ENCODE measurements around the gene DMRTC1B. TPM values are rescaled to one million over a fixed set of nuclear protein-coding genes. Genes with fewer than 3 reads are reported as not detected.
"Not testable (repeated sequence)": the region's sequence is repeated elsewhere in the genome, so short reads cannot be mapped to it uniquely, and the experiment has no call there.

Gene DMRTC1B
- total RNA-seq, 1 experiment from 2014 or later: not detected

DNA sequence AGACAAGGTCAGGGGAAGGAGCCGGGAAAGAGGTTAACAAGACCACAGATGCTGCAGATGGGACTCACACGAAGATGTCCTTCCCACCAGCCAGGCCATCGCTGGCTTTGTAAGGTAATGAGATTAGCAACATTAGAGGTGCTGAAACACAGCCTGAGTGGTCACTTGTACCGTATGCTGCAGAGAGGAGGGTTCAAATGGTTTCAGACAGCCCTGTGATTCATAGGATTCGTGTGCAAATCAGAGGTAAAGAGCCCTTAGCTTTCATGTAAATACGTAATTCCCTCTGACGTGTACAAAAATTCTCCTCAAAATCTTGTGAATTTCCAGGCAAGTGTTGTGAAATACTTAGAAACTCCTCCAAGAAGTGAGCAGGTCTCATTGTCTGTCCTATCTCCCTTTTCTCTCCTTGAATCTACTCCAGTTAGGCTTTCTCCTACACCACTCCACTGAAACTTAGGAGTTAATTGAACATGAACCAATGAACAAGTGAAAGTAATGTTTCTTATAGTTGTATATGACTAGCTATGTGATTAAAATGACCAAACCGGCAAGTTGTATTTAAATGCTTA lies 6.8 kb downstream of the DMRTC1B start:
- H3K79me2 ChIP-seq (ENCODE audit: insufficient read depth, low read length); H3K27me3 ChIP-seq (ENCODE audit: insufficient read depth, low read length); H3K18ac ChIP-seq (ENCODE audit: insufficient read length, low read depth, low read length); H3K56ac ChIP-seq (ENCODE audit: insufficient read length, low read depth, low read length); H2BK15ac ChIP-seq (ENCODE audit: low read depth, low read length); H3K27ac Mint-ChIP-seq; H3K4me1 ChIP-seq (ENCODE audit: insufficient read depth, low read length); H3K79me1 ChIP-seq (ENCODE audit: insufficient read depth, low read depth, low read length, poor library complexity, severe bottlenecking); H3K9me3 Mint-ChIP-seq; H2AK5ac ChIP-seq (ENCODE audit: insufficient read length, low read length); H3K9ac ChIP-seq (ENCODE audit: extremely low read depth, insufficient read length, low read length); H3K4ac ChIP-seq (ENCODE audit: low read depth, low read length); H4K91ac ChIP-seq (ENCODE audit: insufficient read length, low read depth, low read length); H3K27ac ChIP-seq (ENCODE audit: insufficient read length, low read depth, low read length); H4K5ac ChIP-seq (ENCODE audit: insufficient read length, low read depth, low read length); H3K23me2 ChIP-seq (ENCODE audit: insufficient read length, low read depth, low read length, poor library complexity, severe bottlenecking); H2BK12ac ChIP-seq (ENCODE audit: insufficient read length, low read depth, low read length); H3K4me1 Mint-ChIP-seq; H3K4me3 Mint-ChIP-seq; H3K4me2 ChIP-seq (ENCODE audit: insufficient read depth, insufficient read length, low read length); H2AFZ ChIP-seq (ENCODE audit: low read length); H3K23ac ChIP-seq (ENCODE audit: insufficient read length, low read depth, low read length); H2BK5ac ChIP-seq (ENCODE audit: insufficient read length, low read length); H4K20me1 ChIP-seq (ENCODE audit: control insufficient read depth, insufficient read depth, insufficient read length); H2BK20ac ChIP-seq (ENCODE audit: low read depth, low read length, poor library complexity, severe bottlenecking); H3K14ac ChIP-seq (ENCODE audit: insufficient read depth, low read length); DNase-seq; H3K9me3 ChIP-seq (ENCODE audit: control insufficient read depth, low read depth, low read length); H4K8ac ChIP-seq (replicated peaks; ENCODE audit: insufficient read length, low read depth, low read length); H2BK120ac ChIP-seq (ENCODE audit: low read depth, low read length, poor library complexity, severe bottlenecking); H3K36me3 Mint-ChIP-seq (ENCODE audit: insufficient read depth in 1 of 3, low read depth in 3 of 3); H3K27me3 Mint-ChIP-seq (ENCODE audit: low read depth); H3T11ph ChIP-seq (ENCODE audit: low read length): not testable (repeated sequence)
- WGBS (ENCODE audit: extremely low coverage, insufficient read length, low lambda C conversion rate): no CpG with 5 or more reads among the region's 8 CpGs

DNA sequence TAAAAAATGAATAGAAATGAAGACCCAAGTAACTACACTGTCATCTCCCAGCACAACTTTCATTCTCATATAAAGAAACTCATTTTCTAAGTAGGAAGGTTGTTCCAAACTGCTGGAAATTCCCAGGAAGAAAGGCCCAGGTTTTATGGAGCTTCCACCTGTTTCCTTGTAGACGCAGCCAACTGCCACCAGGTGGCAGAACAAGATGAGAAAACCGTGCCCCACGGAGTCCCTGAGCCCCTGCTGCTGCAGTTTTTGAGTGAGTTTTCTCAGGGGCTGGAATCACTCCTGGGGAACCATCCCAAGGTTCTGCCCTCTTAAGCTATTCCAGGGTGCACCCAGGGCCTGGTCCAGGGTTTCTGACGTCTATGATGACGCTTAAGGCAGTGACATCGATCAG lies 7.3 kb downstream of the DMRTC1B start:
- not testable (repeated sequence) for H3T11ph ChIP-seq (ENCODE audit: low read length); H3K14ac ChIP-seq (ENCODE audit: insufficient read depth, low read length); H3K4me1 Mint-ChIP-seq; H4K5ac ChIP-seq (ENCODE audit: insufficient read length, low read depth, low read length); H2BK120ac ChIP-seq (ENCODE audit: low read depth, low read length, poor library complexity, severe bottlenecking); H3K4ac ChIP-seq (ENCODE audit: low read depth, low read length); H3K79me2 ChIP-seq (ENCODE audit: insufficient read depth, low read length); H3K4me3 Mint-ChIP-seq; H3K18ac ChIP-seq (ENCODE audit: insufficient read length, low read depth, low read length); H3K23ac ChIP-seq (ENCODE audit: insufficient read length, low read depth, low read length); H2BK20ac ChIP-seq (ENCODE audit: low read depth, low read length, poor library complexity, severe bottlenecking); H3K79me1 ChIP-seq (ENCODE audit: insufficient read depth, low read depth, low read length, poor library complexity, severe bottlenecking); H2AFZ ChIP-seq (ENCODE audit: low read length); H3K4me1 ChIP-seq (ENCODE audit: insufficient read depth, low read length); H2AK5ac ChIP-seq (ENCODE audit: insufficient read length, low read length); H3K27ac Mint-ChIP-seq; H2BK12ac ChIP-seq (ENCODE audit: insufficient read length, low read depth, low read length); H3K9me3 ChIP-seq (ENCODE audit: control insufficient read depth, low read depth, low read length); H2BK5ac ChIP-seq (ENCODE audit: insufficient read length, low read length); H4K91ac ChIP-seq (ENCODE audit: insufficient read length, low read depth, low read length); H3K4me2 ChIP-seq (ENCODE audit: insufficient read depth, insufficient read length, low read length); H3K27ac ChIP-seq (ENCODE audit: insufficient read length, low read depth, low read length); H3K9ac ChIP-seq (ENCODE audit: extremely low read depth, insufficient read length, low read length); H3K23me2 ChIP-seq (ENCODE audit: insufficient read length, low read depth, low read length, poor library complexity, severe bottlenecking); H3K27me3 Mint-ChIP-seq (ENCODE audit: low read depth); H3K36me3 Mint-ChIP-seq (ENCODE audit: insufficient read depth in 1 of 3, low read depth in 3 of 3); DNase-seq; H4K8ac ChIP-seq (replicated peaks; ENCODE audit: insufficient read length, low read depth, low read length); H2BK15ac ChIP-seq (ENCODE audit: low read depth, low read length); H3K9me3 Mint-ChIP-seq; H3K56ac ChIP-seq (ENCODE audit: insufficient read length, low read depth, low read length); H3K27me3 ChIP-seq (ENCODE audit: insufficient read depth, low read length); H4K20me1 ChIP-seq (ENCODE audit: control insufficient read depth, insufficient read depth, insufficient read length)
- no CpG with 5 or more reads among the region's 6 CpGs for WGBS (ENCODE audit: extremely low coverage, insufficient read length, low lambda C conversion rate)

All from H9 (cell line).